ENCODE data around the gene TTLL11.

DNA sequence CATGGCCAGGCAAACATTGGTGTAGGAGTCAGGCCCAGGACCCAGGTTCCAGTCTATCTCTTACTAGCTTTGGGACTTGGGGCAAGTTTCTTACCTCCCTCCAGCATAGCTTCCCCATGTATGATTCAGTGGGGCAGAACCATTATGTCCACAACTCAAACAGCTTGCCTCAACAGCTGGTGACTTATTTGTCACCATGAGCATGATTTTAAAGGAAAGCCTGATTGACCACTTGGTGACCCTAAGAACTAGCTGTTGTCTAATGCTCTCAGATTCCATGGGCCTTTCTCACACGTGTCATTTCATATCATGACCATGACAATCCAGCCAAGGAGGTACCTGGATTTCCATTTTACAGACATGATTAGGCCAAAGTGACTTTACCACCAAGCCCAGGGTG, 126.4 kb downstream of the TTLL11 start:
- TF ChIP-seq, protein P1, sequence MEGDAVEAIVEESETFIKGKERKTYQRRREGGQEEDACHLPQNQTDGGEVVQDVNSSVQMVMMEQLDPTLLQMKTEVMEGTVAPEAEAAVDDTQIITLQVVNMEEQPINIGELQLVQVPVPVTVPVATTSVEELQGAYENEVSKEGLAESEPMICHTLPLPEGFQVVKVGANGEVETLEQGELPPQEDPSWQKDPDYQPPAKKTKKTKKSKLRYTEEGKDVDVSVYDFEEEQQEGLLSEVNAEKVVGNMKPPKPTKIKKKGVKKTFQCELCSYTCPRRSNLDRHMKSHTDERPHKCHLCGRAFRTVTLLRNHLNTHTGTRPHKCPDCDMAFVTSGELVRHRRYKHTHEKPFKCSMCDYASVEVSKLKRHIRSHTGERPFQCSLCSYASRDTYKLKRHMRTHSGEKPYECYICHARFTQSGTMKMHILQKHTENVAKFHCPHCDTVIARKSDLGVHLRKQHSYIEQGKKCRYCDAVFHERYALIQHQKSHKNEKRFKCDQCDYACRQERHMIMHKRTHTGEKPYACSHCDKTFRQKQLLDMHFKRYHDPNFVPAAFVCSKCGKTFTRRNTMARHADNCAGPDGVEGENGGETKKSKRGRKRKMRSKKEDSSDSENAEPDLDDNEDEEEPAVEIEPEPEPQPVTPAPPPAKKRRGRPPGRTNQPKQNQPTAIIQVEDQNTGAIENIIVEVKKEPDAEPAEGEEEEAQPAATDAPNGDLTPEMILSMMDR (IDR thresholded peaks at IDR 0.05): no peak
- TF ChIP-seq POLR2A (IDR thresholded peaks at IDR 0.05): no peak
